ENCODE results near the gene TRIM5. TPM values are rescaled to one million over a fixed set of nuclear protein-coding genes. Genes with fewer than 3 reads are reported as not detected.

TRIM5 gene
- total and polyA plus RNA-seq, 9 of the 15 experiments (the other 6 are each of a cell fraction or from before 2014, with no cell fraction given): 7.7 to 20.8 (median 15.0) TPM

- Histone ChIP-seq H3K4me1 (replicated peaks in 1 of 2; ENCODE audit: control insufficient read depth in 2 of 2, insufficient read depth in 2 of 2, low read length in 2 of 2) (no peaks in the 10 kb centered on the region), H3K27ac (ENCODE audit: extremely low read depth, low read depth, low read length) (no peak overlapping the region), H3K27me3 (ENCODE audit: control insufficient read depth in 2 of 2, insufficient read depth in 2 of 2, low read length in 2 of 2) (no peaks in the 10 kb centered on the region), H3K9me1 (ENCODE audit: control insufficient read depth, insufficient read depth, low read length) (no peaks in the 10 kb centered on the region), H4K20me1 (replicated peaks; ENCODE audit: control insufficient read depth, insufficient read depth, low read length) (no peaks in the 10 kb centered on the region), H3K36me3 (ENCODE audit: control insufficient read depth, insufficient read depth, low read length) (0 out of 3 replicates have a peak, but pooled peaks cover 3% of the 10 kb centered on the region), H3K79me2 (ENCODE audit: control insufficient read depth, insufficient read depth, low read length) (no peaks in the 10 kb centered on the region), H3K9ac (ENCODE audit: insufficient read depth in 1 of 2, low read depth in 2 of 2, low read length in 2 of 2) (no peak overlapping the region), H3K4me2 (ENCODE audit: insufficient read depth, low read length) (no peak overlapping the region), H2AFZ (ENCODE audit: low read depth, low read length) (no peak overlapping the region), H3K9me3 (replicated peaks; ENCODE audit: control insufficient read depth, insufficient read depth, low read depth, low read length) (no peaks in the 10 kb centered on the region), H3K4me3 (no peak overlapping the region)
- ATAC-seq (no peak), FAIRE-seq (no peak), DNase-seq (ENCODE audit: extremely low read depth in 1 of 4, low spot score in 3 of 4) (no peak)
- CTCF ChIA-PET (ENCODE audit: low intra/inter-chr PET ratio): no interaction called here
- in situ Hi-C loops (cut with MboI) (no loop called here), intact Hi-C loops (cut with micrococcal nuclease) (no loop called here)
- POLR2A ChIA-PET: interaction anchor here (0.8 to 1.2 kb wide), 2 partner anchors 13 kb away, joined by 3 to 4 read pairs; partner anchors contain the start of gene TRIM5
- no peak for TF ChIP-seq CCNT2 (IDR thresholded peaks at IDR 0.05; ENCODE audit: borderline replicate concordance, extremely low read depth, insufficient read length, low read depth, low read length)
- no peak for TF ChIP-seq HMGXB4 (CRISPR knock-in tag; IDR thresholded peaks at IDR 0.05)
- TF ChIP-seq HDGF (IDR thresholded peaks at IDR 0.05): no peak
- BruUV-seq (replicated peaks): no TSS peak
Observed at GRCh38 chr11:5671831-5672230, 13.0 kb downstream of the TRIM5 start.

- no peaks in the 10 kb centered on the region for H4K20me1 ChIP-seq (replicated peaks; ENCODE audit: control insufficient read depth, insufficient read depth, low read length)
- ATAC-seq (no peak), DNase-seq (ENCODE audit: extremely low read depth in 1 of 4, low spot score in 3 of 4) (no peak), FAIRE-seq (no peak)
- intact Hi-C loops (cut with micrococcal nuclease) (no loop called here), in situ Hi-C loops (cut with MboI) (no loop called here)
- POLR2A ChIA-PET: no interaction called here
- no peaks in the 10 kb centered on the region for H3K9me3 ChIP-seq (replicated peaks; ENCODE audit: control insufficient read depth, insufficient read depth, low read depth, low read length)
- BruUV-seq (replicated peaks): no TSS peak
- H2AFZ ChIP-seq (ENCODE audit: low read depth, low read length): no peak overlapping the region
- WGBS (ENCODE audit: insufficient coverage, low coverage, missing lambda C conversion rate): 68% methylated on average over 6 of the region's 6 CpGs
- no peaks in the 10 kb centered on the region for H3K27me3 ChIP-seq (ENCODE audit: control insufficient read depth in 2 of 2, insufficient read depth in 2 of 2, low read length in 2 of 2)
- no peak overlapping the region for H3K9ac ChIP-seq (ENCODE audit: insufficient read depth in 1 of 2, low read depth in 2 of 2, low read length in 2 of 2)
- no peak overlapping the region for H3K4me3 ChIP-seq
- CTCF ChIA-PET (ENCODE audit: low intra/inter-chr PET ratio): interaction anchor here (0.6 kb wide), 1 partner anchor 691 kb away, joined by 4 read pairs; no protein-coding TSS in a partner anchor
- peaks cover 0 to 10% of the 10 kb centered on the region in 2 experiments; a peak in 3 of 5 replicates for H3K4me1 ChIP-seq (replicated peaks in 1 of 2; ENCODE audit: control insufficient read depth in 2 of 2, insufficient read depth in 2 of 2, low read length in 2 of 2)
- peaks cover 9% of the 10 kb centered on the region; the same call in 2 of the 3 replicates for H3K36me3 ChIP-seq (ENCODE audit: control insufficient read depth, insufficient read depth, low read length)
- peaks cover 3% of the 10 kb centered on the region for H3K9me1 ChIP-seq (ENCODE audit: control insufficient read depth, insufficient read depth, low read length)
- H3K27ac ChIP-seq (ENCODE audit: extremely low read depth, low read depth, low read length): no peak overlapping the region
- H3K79me2 ChIP-seq (ENCODE audit: control insufficient read depth, insufficient read depth, low read length): no peaks in the 10 kb centered on the region
- H3K4me2 ChIP-seq (ENCODE audit: insufficient read depth, low read length): no peak overlapping the region
- no peak for TF ChIP-seq ZNF239 (CRISPR knock-in tag; IDR thresholded peaks at IDR 0.05)
- TF ChIP-seq CHD1 (IDR thresholded peaks at IDR 0.05; ENCODE audit: low read length): no peak
- TF ChIP-seq HNRNPUL1 (IDR thresholded peaks at IDR 0.05; ENCODE audit: low read length): no peak
- TF ChIP-seq ZNF316 (IDR thresholded peaks at IDR 0.05): no peak
- TF ChIP-seq SMAD1 (IDR thresholded peaks at IDR 0.05; ENCODE audit: low read depth, low read length, partially characterized antibody): no peak
- no peak for TF ChIP-seq ZNF175 (CRISPR knock-in tag; IDR thresholded peaks at IDR 0.05; ENCODE audit: low read depth)
- TF ChIP-seq COPS2 (conservative IDR thresholded peaks at IDR 0.05): no peak
- TF ChIP-seq PTRF (tag; IDR thresholded peaks at IDR 0.05): no peak
- no peak for TF ChIP-seq ILK (tag; IDR thresholded peaks at IDR 0.05; ENCODE audit: borderline replicate concordance, low read depth)
- TF ChIP-seq NCOA4 (IDR thresholded peaks at IDR 0.05; ENCODE audit: partially characterized antibody): no peak
- TF ChIP-seq CREB3 (tag; conservative IDR thresholded peaks at IDR 0.05; ENCODE audit: low read depth): no peak
- no peak for TF ChIP-seq ZFPM2 (CRISPR knock-in tag; IDR thresholded peaks at IDR 0.05)
- no peak for TF ChIP-seq ZNF324 (CRISPR knock-in tag; IDR thresholded peaks at IDR 0.05)
- TF ChIP-seq HDGF (IDR thresholded peaks at IDR 0.05): no peak
Observed at GRCh38 chr11:5666402-5666793, 18.5 kb downstream of the TRIM5 start.

All from K562 (cell line).